GM21529 (cell line): ENCODE data around the gene SERHL2.
"Not testable (repeated sequence)": the region's sequence is repeated elsewhere in the genome, so short reads cannot be mapped to it uniquely, and the experiment has no call there.

Experiments
- ATAC-seq: cut with Tn5 transposase; IDR thresholded peaks from one replicate; pipeline ENCODE4 v1.9.1; 2021; ENCODE audit not compliant: unreplicated experiment

The SERHL2 gene

GRCh38 chr22:42535082-42535731 lies 18.5 kb upstream of the SERHL2 start:
- not testable (repeated sequence) for ATAC-seq

- ATAC-seq, result no peak
These were observed 17.6 kb upstream of the SERHL2 start for GRCh38 chr22:42536166-42536565.

- ATAC-seq, result not testable (repeated sequence)
These were observed 17.1 kb upstream of the SERHL2 start for GRCh38 chr22:42536634-42537033.

- ATAC-seq, result not testable (repeated sequence)
These were observed 16.4 kb upstream of the SERHL2 start for GRCh38 chr22:42537199-42537831.

- peak; percentile 40 for ATAC-seq
These were observed 14.5 kb upstream of the SERHL2 start for GRCh38 chr22:42539236-42539771.

GRCh38 chr22:42544686-42545085 lies 9.1 kb upstream of the SERHL2 start:
- ATAC-seq, result no peak

- no peak for ATAC-seq
These were observed 6.2 kb upstream of the SERHL2 start for GRCh38 chr22:42547562-42547961.

GRCh38 chr22:42548126-42548525 lies 5.6 kb upstream of the SERHL2 start:
- not testable (repeated sequence) for ATAC-seq

GRCh38 chr22:42548597-42549330 lies 5.0 kb upstream of the SERHL2 start:
- no peak for ATAC-seq

- ATAC-seq, result no peak
These were observed 4.3 kb upstream of the SERHL2 start for GRCh38 chr22:42549331-42550060.

- not testable (repeated sequence) for ATAC-seq
These were observed 1.5 kb upstream of the SERHL2 start for GRCh38 chr22:42552294-42552647.

GRCh38 chr22:42560381-42560780 lies 6.6 kb downstream of the SERHL2 start:
- ATAC-seq, result no peak

GRCh38 chr22:42560781-42561180 lies 7.0 kb downstream of the SERHL2 start:
- ATAC-seq, result no peak

GRCh38 chr22:42561856-42562255 lies 8.1 kb downstream of the SERHL2 start:
- no peak for ATAC-seq

GRCh38 chr22:42562279-42562678 lies 8.5 kb downstream of the SERHL2 start:
- ATAC-seq, result no peak

GRCh38 chr22:42562684-42563083 lies 8.9 kb downstream of the SERHL2 start:
- ATAC-seq, result no peak

- not testable (repeated sequence) for ATAC-seq
These were observed 10.2 kb downstream of the SERHL2 start for GRCh38 chr22:42563943-42564342.

- no peak for ATAC-seq
These were observed 10.9 kb downstream of the SERHL2 start for GRCh38 chr22:42564699-42565098.

- ATAC-seq, result no peak
These were observed 12.2 kb downstream of the SERHL2 start for GRCh38 chr22:42565956-42566355.

- not testable (repeated sequence) for ATAC-seq
These were observed 14.2 kb downstream of the SERHL2 start for GRCh38 chr22:42567950-42568349.

- not testable (repeated sequence) for ATAC-seq
These were observed 16.8 kb downstream of the SERHL2 start for GRCh38 chr22:42570580-42570979.
